ENCODE results near the gene PTRH1.

Gene PTRH1

DNA sequence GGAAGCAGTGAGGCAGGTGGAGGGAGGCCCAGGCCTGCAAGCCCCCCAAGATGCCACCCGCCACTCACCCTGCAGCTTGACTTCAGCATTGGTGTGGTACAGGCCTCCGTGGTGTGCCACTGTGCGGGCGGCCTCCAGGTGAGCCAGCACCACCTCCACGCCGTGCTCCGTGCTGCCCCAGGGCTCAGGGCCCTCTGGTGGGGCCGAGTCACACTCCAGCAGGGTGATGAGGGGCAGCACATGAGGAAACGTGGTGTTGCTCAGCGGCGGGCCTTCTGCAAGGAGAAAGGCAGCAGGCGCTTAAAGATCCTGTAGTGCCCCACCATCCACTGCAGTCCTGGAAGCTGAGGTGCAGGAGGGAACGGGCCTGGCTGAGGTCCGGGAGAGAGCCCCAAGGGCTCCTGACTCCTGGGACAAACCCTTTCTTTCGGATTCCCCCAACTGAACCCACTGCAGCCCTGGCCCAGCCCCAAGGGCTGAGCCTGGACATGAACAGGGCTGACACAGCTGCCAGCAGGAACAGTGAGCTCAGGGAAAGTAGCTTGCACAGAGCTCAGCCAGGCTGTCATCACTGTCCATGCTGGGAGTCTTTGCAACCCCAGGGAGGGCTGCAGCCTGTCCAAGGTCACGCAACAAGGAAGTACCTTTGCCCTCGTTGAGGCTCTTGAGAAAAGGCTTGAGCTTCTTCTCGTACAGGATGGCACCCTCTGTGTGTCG lies 24.3 kb upstream of the PTRH1 start:
- no peak for FAIRE-seq

DNA sequence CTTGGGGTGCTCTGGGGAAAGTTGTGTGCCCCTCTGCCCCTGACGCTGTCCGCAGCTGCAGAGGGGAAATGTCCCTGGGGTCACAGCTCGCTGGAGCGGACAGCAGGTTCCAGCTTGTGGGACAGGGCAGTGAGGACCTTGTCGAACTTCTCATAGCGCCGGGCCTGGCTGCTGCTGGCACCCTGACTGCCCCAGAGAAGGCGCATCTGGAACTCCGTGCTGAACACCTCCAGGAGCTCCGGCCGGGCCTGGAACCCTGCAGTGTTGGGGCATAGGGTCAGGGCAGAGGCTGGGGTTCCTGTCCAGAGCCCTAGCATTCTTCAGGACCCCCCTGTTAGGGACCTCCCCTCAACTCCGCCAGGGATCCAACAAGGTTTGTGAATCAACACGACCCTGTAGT lies 23.2 kb upstream of the PTRH1 start:
- FAIRE-seq: no peak

DNA sequence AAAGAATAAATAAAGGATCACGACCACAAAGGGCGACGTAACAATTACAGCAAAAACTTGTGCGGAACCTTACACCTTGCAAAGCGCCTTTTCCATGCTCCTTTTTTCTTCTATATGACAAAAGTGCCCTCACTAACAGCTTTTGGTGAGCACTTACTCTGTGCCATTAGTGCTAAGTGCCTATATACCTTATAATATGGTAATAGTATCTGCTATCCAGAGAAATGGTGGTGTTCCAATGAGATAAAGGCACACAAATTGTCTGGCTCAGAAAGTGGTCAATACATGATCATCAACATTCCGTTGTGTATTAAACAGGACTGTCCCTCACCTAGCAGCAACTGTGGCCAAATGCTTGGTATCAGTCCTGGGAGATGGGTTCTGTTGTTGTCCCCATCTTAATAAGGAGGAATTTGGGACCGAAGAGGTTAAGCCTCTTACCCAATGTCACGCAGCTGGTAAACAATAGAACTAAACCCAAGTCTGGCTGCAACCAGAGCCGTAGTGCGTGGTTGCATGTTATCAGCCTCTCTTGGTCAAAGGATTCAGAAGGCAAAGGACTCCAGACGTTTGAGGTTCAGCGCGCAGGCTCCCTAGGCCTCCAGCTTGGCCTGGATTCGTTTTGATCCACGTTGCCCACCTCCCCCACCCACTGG lies 20.2 kb upstream of the PTRH1 start:
- no peak for FAIRE-seq

DNA sequence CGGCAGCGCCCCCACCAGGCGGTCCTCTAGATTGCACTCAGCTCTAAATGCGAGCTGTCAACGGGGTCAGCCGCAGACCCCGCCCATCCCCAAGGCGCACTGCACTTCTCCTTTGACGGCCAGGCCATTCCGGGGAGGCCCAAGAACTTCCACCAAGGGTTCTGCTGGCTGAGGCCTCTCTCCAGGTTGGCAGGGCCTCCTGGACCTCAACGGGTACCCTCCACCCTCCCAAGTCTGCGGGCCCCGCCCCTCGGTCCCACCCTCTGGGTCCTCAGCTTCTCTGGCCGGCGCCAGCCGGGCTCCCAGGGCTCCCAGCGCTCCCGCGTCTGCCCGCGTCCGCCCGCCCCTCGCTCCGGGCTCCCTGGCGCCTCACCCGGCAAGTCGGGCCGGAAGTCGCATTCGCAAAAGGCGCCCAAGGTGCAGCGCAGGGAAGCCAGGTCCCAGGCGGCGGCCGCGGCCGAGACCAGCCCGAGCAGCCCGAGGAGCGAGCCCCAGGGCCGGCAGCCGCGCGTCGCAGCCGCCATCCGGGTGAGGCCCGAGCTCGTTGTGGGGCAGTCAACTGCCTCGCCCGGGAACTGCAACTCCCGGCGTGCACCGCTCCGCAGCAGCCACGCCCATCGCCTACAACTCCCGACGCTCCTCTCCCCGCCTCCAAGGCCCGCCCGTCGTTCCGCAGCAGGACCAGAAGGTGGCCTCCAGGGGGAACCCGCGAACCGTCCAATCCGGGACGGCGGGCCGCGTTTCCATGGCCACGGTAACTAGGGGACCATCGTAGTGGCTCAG lies 19.5 kb upstream of the PTRH1 start, which contains the start of gene TOR2A:
TSS of gene TOR2A (minus strand) at position 548 of the 783 bp plus-strand sequence. CDS start at position 524, 24 bp downstream.
- no peak for FAIRE-seq

DNA sequence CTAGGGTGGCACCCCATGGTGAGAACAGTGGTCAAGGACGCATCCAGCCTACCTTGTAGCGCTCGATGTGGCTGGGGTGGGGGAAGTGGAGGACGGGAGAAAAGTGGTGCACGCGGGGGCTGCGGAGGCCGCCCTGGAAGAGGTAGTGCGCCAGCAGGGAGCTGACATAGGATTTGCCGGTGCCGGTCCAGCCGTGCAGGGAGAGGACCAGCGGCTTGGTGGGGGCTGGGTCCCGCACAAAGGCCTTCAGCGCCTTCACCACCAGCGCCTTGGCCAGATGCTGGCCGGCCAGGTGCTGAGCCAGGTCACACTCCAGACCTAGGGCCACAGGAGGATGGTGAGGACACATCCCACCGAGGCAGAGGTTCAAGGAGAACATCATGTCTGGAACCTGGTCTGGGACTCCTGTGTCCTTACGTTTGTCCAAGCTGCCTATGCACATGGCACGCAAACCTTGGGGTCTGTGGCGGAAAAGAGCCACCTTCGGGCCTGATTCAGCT lies 18.8 kb upstream of the PTRH1 start:
- FAIRE-seq: no peak

DNA sequence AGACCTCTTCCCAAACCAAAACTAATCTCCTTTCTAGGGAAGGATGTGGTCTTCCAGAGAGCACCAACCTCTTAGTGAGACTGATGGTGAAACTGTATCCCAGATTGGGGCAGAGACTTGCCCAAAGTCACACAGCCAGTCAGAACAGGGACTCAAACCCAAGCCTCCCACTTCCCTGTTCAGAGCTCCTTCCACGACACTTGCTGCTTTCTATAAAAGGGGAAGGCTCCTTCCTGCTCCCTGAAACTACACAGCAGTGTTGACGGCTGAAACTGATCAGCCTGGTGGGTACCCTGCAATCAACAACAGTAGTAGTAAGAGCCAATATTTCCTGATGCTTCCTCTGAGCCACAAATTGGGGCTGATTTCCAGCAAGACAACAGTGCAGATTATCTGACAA lies 18.2 kb upstream of the PTRH1 start:
- FAIRE-seq: no peak

DNA sequence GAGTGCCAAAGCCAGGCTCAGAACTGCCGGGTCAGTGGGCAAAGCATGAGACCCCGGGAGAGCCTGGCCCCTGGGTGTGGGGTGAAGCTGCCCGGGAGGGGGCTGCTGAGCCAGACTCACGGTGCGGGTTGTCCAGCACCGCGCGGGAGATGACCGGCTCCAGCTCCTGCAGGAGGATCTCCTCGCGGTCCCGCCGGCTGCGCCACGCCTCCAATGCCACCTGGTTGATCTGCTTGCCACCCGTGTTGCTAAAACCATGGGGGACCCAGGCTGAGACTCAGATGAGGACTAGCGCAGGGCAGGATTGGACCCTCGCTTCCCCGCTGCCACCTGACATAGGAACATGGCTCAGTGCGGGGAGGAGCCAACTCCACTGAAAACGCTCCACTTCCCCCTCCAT lies 17.0 kb upstream of the PTRH1 start:
- FAIRE-seq: no peak

DNA sequence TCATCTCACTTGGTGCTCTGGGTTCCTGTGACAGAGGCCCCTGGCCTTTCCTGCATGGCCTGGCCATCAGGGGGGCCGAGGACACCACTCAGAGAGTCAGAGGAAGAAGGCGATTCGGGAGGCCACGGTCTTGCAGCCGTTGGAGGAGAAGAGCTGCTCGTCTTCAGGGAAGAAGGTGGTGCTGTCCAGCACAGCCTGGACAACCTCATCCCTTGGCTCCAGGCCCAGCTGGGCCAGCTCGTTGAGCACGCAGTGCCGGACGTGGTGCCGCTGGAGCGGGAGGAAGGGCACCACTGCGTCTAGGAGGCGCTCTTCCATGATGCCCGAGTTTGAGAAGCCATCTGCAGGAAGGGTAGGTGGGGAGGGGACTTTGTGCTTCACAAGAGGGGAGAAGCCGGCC lies 16.5 kb upstream of the PTRH1 start:
- no peak for FAIRE-seq

DNA sequence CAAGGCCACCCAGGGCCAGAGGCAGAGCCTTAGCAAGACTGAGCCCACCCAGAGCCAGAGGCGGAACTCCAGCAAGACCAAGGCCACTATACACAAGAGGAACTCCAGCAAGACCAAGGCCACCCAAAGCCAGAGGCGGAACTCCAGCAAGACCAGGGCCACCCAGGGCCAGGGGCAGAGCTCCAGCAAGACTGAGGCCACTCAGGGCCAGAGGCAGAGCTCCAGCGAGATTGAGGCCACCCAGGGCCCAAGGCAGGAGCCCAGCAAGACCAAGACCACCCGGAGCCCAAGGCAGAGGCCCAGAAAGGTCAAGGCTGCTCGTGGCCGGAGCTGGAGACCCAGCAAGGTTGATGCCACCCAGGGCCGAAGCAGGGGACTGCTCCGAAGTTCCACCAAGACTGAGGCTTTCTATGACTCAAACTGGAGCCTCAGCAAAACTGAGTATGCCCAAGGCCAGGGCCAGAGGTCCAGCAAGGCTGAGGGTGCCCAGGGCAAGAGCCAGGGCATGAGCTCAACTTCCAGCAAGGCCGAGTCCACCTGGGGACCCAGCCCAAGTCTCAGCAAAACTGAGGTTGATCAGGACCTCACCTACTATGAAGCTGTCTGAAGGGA lies 15.4 kb upstream of the PTRH1 start:
- no peak for FAIRE-seq

DNA sequence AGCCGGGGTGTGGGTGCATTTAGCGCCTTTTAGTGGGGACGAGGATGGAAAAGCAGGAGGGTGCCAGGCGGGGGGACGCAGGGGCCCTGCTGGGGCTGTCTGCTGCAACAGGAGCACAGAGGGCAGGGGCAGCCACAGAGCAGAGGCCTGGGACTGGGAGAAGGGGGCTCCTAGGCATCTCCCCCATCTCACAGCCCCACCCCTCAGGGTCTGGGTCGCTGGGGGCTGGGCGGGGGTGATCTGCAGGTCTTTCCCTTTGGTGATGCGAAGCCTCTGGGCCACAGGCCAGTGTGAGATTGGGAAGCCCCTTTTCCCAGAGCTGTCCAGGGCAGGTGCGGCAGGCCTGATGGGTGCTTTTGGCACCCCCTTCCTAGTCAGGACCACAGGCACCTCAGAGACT lies 14.8 kb upstream of the PTRH1 start:
- FAIRE-seq: no peak

DNA sequence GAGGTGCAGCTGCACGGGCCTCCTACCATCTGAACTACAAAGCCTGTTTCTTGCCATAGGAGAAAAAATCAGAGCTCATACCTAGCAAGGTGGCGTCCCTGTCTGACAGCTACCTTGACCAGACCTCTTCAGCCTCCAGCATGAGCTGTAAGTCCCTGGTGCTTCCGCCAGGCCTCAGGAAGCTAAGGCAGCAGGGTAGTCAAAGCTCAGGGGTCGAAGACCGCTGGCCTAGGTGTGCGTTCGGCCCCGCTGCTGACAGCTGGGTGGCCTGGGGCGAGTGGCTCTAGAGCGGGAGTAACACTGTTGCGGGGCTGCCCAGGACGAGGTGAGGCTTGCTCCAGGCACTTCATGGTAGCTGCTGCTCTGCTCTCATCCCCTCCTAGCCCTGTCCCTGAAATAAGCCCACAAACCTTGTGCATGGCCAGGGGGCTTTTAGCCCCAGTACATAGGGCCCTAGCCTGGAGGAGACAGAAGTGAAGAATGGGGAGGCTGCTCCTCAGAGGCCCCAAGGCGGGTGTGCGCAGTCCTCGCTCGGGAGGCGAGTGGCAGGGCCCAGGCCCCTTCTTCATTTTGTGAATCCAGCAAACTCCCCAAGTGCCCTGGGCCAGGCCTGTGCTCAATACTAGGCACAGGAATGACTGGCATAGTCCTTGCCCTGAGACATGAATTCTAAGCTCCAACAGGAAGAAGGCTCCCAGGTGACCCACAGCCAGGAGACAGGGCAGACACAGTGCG lies 14.2 kb upstream of the PTRH1 start:
- no peak for FAIRE-seq

DNA sequence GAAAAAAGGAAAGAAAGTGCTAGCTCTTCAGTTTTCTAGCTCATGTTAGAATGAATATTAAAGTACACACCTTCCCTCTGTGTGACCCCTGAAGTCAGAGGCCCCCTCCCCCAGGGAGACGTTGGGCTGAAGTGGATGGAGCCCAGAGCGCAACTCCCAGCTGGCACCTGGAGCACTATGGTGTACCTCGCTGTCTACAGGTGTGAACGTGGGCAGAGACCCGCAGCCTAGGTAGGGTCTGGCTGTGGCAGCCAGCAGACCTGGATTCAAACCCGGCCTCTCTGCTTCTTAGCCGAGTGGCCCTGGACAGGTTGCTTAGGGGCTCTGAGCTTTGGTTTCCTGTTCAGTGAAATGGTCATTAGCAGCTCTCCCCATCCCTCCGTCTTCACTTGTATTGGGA lies 13.3 kb upstream of the PTRH1 start:
- no peak for FAIRE-seq

DNA sequence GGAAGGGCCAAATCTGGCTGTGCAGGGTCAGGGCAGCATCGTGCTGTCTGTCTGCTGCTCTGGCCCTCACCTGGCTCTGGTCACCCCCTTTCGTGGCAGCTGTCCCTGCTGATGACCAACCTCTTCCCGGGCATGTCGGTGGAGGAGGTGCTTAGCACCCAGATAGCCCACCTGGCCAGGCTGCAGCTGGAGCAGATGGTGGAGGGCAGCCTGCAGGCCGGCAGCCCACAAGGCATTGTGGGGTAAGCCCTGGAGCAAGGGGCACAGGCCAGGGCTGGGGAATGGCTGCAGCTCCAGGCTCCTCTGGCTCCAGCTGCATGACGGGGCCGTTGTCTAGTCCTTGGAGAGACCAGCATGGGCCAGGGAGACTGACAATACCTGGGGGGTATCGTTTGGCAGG lies 11.4 kb upstream of the PTRH1 start:
- no peak for FAIRE-seq

DNA sequence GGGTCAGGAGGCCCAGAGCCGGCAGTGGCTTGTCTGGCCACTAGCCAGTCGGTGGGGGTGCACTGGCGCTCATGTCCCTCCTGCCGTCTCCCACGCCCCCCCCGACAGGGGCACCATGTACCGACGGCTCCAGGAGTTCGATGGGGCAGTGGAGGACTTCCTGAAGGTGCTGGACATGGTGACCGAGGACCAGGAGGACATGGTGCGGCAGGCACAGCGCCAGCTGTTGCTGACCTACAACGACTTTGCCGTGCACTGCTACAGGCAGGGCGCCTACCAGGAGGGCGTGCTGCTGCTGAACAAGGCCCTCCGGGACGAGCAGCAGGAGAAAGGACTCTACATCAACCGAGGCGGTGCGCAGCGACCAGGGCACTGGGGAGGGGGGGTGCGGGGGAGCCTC lies 8.5 kb upstream of the PTRH1 start:
- no peak for FAIRE-seq

DNA sequence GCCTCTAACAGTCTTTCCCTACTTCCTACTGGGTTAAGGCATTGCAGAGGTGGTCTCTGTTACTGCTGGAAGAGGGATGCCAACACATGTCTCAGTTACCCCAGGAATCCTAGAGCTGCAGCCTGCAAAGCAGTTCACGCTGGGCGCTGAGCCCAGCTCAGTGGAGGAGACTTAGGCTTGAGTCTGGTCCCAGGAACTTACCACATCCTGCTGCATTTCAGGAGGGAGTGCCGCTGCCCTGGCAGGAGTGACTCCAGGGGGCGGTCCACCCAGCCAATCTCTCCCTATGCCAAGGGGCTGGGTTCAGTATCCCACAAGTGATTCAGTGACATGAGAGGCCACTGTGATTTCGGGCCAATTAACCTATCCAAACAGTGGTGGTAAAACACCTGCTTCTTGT lies 8.0 kb upstream of the PTRH1 start:
- FAIRE-seq: no peak

DNA sequence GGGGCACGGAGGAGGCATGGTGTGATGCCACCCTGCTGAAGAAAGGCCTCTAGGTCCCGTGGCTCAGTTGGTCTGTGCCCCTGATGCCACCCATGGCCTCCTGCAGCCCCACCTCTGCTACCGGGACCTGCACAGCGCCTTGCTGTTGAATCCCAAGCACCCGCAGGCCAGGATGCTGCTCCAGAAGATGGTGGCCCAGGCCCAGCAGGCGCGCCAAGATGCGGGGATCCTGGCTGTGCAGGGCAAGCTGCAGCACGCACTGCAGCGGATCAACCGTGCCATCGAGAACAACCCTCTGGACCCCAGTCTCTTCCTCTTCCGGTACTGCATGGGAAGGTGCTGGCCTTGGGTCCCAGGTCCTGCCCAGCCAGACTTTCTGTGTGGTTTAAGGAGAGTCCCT lies 7.5 kb upstream of the PTRH1 start:
- no peak for FAIRE-seq

DNA sequence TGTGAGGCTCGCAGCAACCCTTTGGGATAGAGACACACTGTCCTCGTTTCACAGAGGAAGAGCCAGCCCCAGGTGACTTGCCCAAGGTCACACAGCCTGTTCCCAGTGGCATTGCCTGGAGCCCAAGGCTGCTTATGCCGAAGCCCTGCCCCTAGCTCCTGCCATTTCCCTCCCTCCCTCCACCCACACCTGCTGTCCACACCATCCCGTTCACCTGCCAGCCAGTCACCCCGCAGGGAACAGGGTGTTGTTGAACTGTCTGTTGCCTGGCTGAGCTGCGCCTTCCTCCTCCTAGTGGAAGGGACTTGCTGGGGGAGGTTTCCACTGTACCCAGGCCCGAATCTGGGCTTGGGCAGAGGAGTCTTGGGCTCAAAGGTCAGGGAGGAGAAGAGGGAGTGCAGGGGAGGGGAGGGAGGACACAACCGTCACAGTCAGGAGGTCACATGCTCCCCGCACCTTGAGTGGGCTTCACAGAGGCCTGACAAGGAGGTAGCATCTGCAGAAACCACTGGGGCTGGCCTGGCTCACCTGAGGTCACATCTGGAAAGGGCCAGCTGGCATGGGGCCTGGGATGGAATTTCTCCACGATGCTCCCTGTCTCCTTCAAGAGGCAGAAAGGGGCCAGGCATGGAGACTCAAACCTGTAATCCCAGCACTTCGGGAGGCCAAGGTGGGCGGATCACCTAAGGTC lies 6.7 kb upstream of the PTRH1 start:
- no peak for FAIRE-seq

DNA sequence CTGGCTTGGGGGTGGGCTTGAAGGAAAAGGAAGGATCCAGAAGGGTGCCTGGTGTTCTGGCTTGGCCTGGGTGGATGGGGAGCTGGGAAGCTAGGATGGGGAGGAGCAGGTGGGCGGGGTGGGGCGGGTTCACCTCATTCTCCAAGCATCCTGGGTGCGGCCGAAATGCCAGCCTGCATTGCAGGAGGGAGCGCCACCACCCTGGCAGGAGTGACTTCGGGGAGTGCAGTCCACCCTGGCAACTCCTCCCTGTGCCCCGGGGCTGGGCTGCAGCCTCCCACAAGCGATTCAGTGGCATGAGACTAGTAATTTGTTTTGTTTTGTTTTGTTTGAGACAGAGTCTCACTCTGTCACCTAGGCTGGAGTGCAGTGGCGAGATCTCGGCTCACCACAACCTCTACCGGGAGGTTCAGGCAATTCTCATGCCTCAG lies 5.9 kb upstream of the PTRH1 start:
- no peak for FAIRE-seq

DNA sequence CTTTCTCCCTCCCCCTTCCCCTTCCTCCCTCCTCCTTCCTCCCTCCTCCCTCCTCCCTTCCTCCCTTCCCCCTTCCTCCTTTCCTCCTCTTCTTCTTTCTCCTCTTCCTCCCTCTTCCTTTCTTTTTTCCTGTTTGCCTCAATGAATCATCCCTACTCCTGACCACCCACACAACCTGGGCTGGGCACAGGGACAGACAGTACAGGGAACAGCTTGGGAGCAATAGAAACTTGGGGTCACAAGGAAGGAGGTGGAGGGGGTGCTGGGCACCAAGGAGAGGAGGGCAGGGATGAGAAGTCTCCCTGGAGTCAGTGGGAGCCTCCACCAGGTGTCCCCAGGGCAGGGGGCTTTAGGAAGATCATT lies 5.4 kb upstream of the PTRH1 start:
- FAIRE-seq: no peak

DNA sequence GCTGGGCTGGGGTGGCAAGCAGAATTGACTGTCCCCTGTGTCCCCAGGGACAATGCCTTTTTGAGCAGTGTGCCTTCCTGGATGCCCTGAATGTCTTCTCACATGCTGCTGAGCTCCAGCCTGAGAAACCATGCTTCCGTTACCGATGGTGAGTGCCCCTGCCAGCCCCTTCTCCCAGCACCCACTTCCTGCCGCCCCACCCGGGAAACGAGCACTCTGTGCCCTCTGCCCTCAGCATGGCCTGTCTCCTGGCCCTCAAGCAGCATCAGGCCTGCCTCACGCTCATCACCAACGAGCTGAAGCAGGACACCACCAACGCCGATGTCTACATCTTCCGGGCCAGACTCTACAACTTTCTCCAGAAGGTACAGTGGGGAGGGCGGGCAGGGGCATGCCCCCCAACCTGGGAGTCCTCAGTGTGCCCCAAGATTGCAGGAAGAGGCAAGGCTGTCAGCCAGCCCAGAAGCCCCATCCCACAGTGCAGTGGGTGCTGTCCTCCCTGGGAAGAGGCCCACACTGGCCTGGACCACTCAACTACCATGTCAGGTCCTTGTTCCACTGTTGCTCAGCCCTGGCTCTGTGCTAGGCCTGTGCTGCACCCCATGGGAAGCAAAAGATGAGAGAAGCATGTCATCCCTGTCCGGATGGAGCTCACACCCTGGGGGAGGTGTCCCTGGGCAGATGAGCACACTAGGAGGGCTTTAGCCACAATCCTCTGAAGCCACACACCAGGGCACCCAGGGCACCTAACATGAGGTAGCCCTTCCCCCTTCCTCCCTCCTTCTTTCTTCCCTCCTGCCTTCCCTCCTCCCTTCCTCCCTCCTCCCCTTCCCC lies 4.8 kb upstream of the PTRH1 start:
- FAIRE-seq: no peak

DNA sequence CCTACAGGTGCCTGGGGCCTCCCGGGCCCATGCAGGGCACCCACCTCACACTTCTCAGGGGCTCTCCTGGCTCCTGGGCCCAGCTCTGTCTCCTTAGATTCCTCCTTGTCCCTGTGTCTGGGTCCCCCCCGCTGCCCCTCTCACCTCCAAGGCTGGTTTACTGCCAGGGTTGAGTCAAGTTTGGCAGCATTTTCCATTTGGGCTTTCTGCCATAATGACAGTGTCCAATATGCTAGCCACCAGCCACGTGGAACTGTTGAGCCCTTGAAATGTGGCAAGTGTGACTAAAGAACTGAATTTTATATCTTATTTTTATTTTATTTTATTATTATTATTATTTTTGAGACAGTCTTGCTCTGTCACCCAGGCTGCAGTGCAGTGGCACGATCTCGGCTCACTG lies 2.3 kb upstream of the PTRH1 start:
- no peak for FAIRE-seq

All from colon (tissue), 2 donors.